Heart right ventricle (tissue), 16 donors: ENCODE data around the gene SRCAP. TPM values are rescaled to one million over a fixed set of nuclear protein-coding genes. Genes with fewer than 3 reads are reported as not detected.
A peak's percentile ranks its signal among the peaks of the same experiment; 100 is the strongest.

Source experiments
- ATAC-seq, 8 donors: fragments of 200-7000 bp; cut with Tn5 transposase; one replicate each; pipeline ENCODE4 v1.9.1; 2020; ENCODE audit warnings: mild to moderate bottlenecking in 8 of 8, moderate library complexity in 8 of 8, moderate number of reproducible peaks in 1 of 8
- DNase-seq, 2 donors: peaks; one replicate each; pipeline ENCODE4 v3.0.0-alpha.2; 2020
- H3K27ac ChIP-seq, 10 donors: fragments of 200-600 bp; sonication (generic) in 2 of 10; one replicate each; pipeline versions ENCODE4 v1.5.0 to v1.8.0; 2020 to 2022; ENCODE audit warnings: mild to moderate bottlenecking in 3 of 10
- H3K27me3 ChIP-seq, 7 donors: fragments of 200-600 bp; one replicate each; pipeline ENCODE4 v1.8.0; 2021 to 2022; ENCODE audit warnings: mild to moderate bottlenecking in 2 of 7
- H3K36me3 ChIP-seq, 9 donors: fragments of 200-600 bp; sonication (generic) in 1 of 9; one replicate each; pipeline versions ENCODE4 v1.5.0 to v1.8.0; 2020 to 2022; ENCODE audit warnings: mild to moderate bottlenecking in 2 of 9
- H3K4me1 ChIP-seq, 9 donors: fragments of 200-600 bp; sonication (generic) in 1 of 9; one replicate each; pipeline versions ENCODE4 v1.5.0 to v1.8.0; 2020 to 2022; ENCODE audit warnings: mild to moderate bottlenecking in 4 of 9
- H3K4me3 ChIP-seq, 10 donors: fragments of 200-600 bp; sonication (generic) in 2 of 10; one replicate each; pipeline versions ENCODE4 v1.5.0 to v1.8.0; 2020 to 2022; ENCODE audit warnings: mild to moderate bottlenecking in 7 of 10, moderate library complexity in 2 of 10
- H3K9me3 ChIP-seq, 11 donors: fragments of 200-600 bp in 10 of 11; sonication (generic) in 2 of 11; one replicate each; pipeline versions ENCODE4 v1.5.0 to v1.8.0; 2013 to 2022; ENCODE audit warnings: mild to moderate bottlenecking in 2 of 11, control low read depth in 1 of 11, moderate library complexity in 1 of 11
- WGBS, 2 donors: extraction: QIAGEN DNeasy Blood & Tissue Kit; methylation state at CpG; one replicate each; pipeline ENCODE4 v1.1.7; 2013; ENCODE audit warnings: inconsistent platforms in 1 of 2; 5-methylcytosine and 5-hydroxymethylcytosine counted together
- intact Hi-C, 10 donors: fragments of 100-400 bp; cut with DNase I; formaldehyde crosslinking; loops; one replicate each; pipeline versions ENCODE4 v1.11.1 to v1.14.2; 2022
- polyA plus RNA-seq, 2 donors: library from polyadenylated mRNA; stranded (reverse); fragments of 200-250 nt; gene quantifications; one replicate each; pipeline ENCODE4 v1.2.3, GENCODE V29; 2013
- total RNA-seq, 10 donors: library from RNA; stranded (reverse); fragmentation: NEBNext Ultra II Directional in 3 of 10; extraction: Animal tissue kit (Norgen Biotek cat#: 25700) in 3 of 10; gene quantifications; one replicate each; pipeline versions ENCODE4 v1.2.1 to v1.2.4, GENCODE V29; 2021 to 2023
- TF ChIP-seq, protein P1 (sequence below), 9 donors: fragments of 200-600 bp; sonication (generic) in 2 of 9; IDR thresholded peaks; one replicate each; pipeline versions ENCODE4 v1.5.0 to v1.8.0; 2021 to 2022; ENCODE audit warnings: antibody characterized with exemption in 9 of 9, mild to moderate bottlenecking in 5 of 9, moderate library complexity in 1 of 9
- donor health status: Arrhythmogenic right ventricular cardiomyopathy.
- donor health status: ischemic (EF 13 %, LVEDD 7.1; RV severe dilation, severe dysfunction).
- donor health status: healthy with polysubstance abuse.
- donor health status: DM: no; HTN: yes; CAD: no.
- donor health status: DM: no; HTN: no; CAD: no.
- donor health status: ischemic (EF 25% LVEDD 6.9; RV normal size, moderate dysfunction).
- donor health status: ischemic (EF 25% LVEDD 5.7; RV mildly dilated, moderate dysfunction).
- donor health status: healthy.
- donor health status: DM: yes; HTN: yes; CAD: no.
- donor health status: Ischemic cardiomyopathy.
- donor health status: ischemic (EF 35%, LVEDD 5.7; RV mildly dilated, moderate dysfunction).
- donor health status: nonischemic (EF 11% LVEDD 7.7; RV severe dilation, severe dysfunction).
- donor health status: DM: yes; HTN: yes; CAD: no.
- donor health status: PGD.
- donor health status: ischemic (EF 29% LVEDD 5.4; RV normal size, mild dysfunction).
- donor health status: nonischemic (EF 23%, LVEDD 6.1; RV moderate dilation, normal function).

Gene SRCAP
- total and polyA plus RNA-seq, 12 donors = 2.6 to 60.6 (median 45.4) TPM

- peaks cover 17 to 65% (median 40%) of the 10 kb centered on the region in 9 donors for H3K4me1 ChIP-seq
- 95 to 97% methylated on average over 12 of the region's 12 CpGs for WGBS, 2 donors
- no peak for DNase-seq
- no peak for ATAC-seq
- no peaks in the 10 kb centered on the region for H3K27me3 ChIP-seq
- no peak overlapping the region for H3K4me3 ChIP-seq
- intact Hi-C loops = loop anchor here in 1 of 10 donors (10.0 kb wide), 1 partner anchor 60 kb away; no protein-coding TSS in a partner anchor
- H3K9me3 ChIP-seq = no peaks in the 10 kb centered on the region
- H3K27ac ChIP-seq = no peak overlapping the region
- H3K36me3 ChIP-seq = peaks cover 6 to 73% (median 57%) of the 10 kb centered on the region in 9 donors
- TF ChIP-seq, protein P1, sequence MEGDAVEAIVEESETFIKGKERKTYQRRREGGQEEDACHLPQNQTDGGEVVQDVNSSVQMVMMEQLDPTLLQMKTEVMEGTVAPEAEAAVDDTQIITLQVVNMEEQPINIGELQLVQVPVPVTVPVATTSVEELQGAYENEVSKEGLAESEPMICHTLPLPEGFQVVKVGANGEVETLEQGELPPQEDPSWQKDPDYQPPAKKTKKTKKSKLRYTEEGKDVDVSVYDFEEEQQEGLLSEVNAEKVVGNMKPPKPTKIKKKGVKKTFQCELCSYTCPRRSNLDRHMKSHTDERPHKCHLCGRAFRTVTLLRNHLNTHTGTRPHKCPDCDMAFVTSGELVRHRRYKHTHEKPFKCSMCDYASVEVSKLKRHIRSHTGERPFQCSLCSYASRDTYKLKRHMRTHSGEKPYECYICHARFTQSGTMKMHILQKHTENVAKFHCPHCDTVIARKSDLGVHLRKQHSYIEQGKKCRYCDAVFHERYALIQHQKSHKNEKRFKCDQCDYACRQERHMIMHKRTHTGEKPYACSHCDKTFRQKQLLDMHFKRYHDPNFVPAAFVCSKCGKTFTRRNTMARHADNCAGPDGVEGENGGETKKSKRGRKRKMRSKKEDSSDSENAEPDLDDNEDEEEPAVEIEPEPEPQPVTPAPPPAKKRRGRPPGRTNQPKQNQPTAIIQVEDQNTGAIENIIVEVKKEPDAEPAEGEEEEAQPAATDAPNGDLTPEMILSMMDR (IDR thresholded peaks at IDR 0.05) = no peak
Observed at GRCh38 chr16:30764816-30765465, 66.0 kb downstream of the SRCAP start.

DNA sequence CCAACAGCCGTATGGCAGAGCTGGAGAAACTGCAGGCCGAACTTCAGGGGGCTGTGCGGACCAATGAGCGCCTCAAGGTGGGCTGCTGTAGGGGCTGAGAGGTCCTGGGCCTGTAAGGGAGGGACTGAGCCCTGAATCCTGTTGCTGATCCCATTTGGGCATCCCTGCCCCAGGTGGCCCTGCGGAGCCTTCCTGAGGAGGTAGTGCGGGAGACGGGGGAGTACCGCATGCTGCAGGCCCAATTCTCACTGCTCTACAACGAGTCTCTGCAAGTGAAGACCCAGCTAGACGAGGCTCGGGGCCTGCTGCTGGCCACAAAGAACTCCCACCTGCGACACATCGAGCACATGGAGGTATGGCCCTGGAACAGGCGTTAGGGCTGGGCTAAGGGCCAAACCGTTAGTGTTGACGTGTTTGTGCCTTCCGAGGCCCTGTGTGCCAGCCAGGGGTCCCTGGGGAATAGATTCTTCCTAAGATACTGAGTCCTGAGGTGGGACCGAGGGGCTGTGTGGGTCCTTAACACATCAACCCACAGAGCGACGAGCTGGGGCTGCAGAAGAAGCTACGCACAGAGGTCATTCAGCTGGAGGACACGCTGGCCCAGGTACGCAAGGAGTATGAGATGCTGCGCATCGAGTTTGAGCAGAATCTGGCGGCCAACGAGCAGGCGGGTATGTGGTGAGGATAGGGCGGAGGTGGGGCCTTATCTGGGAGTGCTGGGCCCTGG lies 67.4 kb downstream of the SRCAP start:
- WGBS, 2 donors = 74 to 78% methylated on average over 29 of the region's 29 CpGs
- H3K4me3 ChIP-seq = no peak overlapping the region
- peaks cover 17 to 56% (median 31%) of the 10 kb centered on the region in 9 donors for H3K4me1 ChIP-seq
- ATAC-seq (peak in 2 of 8 donors; percentile 0), DNase-seq (no peak)
- H3K9me3 ChIP-seq = no peaks in the 10 kb centered on the region
- no peaks in the 10 kb centered on the region for H3K27me3 ChIP-seq
- peaks cover 6 to 87% (median 72%) of the 10 kb centered on the region in 9 donors for H3K36me3 ChIP-seq
- TF ChIP-seq, protein P1 (IDR thresholded peaks at IDR 0.05) = no peak
- intact Hi-C loops = loop anchor here in 1 of 10 donors (10.0 kb wide), 1 partner anchor 62 kb away; no protein-coding TSS in a partner anchor
- H3K27ac ChIP-seq = peak overlapping the region; percentile 1 to 81 (median 55)

- H3K36me3 ChIP-seq = peaks cover 9 to 92% (median 77%) of the 10 kb centered on the region in 9 donors
- H3K27me3 ChIP-seq = no peaks in the 10 kb centered on the region
- peaks cover 17 to 54% (median 31%) of the 10 kb centered on the region in 9 donors for H3K4me1 ChIP-seq
- H3K9me3 ChIP-seq = no peaks in the 10 kb centered on the region
- WGBS, 2 donors = 39 to 62% methylated on average over 4 of the region's 4 CpGs
- intact Hi-C loops = loop anchor here in 1 of 10 donors (10.0 kb wide), 1 partner anchor 62 kb away; no protein-coding TSS in a partner anchor
- ATAC-seq = peak in 6 of 8 donors; percentile 5 to 79 (median 62)
- H3K27ac ChIP-seq = peak overlapping the region; percentile 1 to 81 (median 55)
- TF ChIP-seq, protein P1 (IDR thresholded peaks at IDR 0.05) = no peak
- H3K4me3 ChIP-seq = no peak overlapping the region
- no peak for DNase-seq
Observed at GRCh38 chr16:30766933-30767284, 67.9 kb downstream of the SRCAP start.

DNA sequence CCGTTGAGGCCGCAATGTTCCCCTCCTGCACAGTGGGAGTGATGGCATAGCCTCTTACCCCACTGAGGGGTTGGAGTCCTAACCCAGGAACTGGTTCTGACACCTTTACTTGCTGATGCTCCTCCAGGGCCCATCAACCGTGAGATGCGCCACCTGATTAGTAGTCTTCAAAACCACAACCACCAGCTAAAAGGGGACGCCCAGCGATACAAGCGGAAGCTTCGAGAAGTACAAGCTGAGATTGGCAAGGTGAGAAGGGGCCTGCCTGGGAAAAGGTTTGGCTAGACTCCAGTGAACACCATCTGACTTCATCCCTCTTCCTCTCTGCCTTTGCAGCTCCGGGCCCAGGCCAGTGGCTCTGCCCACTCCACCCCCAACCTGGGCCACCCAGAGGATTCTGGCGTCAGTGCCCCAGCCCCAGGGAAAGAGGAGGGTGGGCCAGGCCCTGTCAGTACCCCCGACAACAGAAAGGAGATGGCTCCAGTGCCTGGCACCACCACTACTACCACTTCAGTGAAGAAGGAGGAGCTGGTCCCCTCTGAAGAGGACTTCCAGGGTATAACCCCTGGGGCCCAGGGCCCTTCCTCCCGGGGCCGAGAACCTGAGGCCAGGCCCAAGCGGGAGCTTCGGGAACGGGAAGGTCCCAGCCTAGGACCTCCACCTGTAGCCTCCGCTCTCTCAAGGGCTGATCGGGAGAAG lies 68.9 kb downstream of the SRCAP start:
- intact Hi-C loops = loop anchor here in 1 of 10 donors (10.0 kb wide), 1 partner anchor 63 kb away; no protein-coding TSS in a partner anchor
- DNase-seq (no peak), ATAC-seq (peak in 4 of 8 donors; percentile 7 to 35 (median 22))
- TF ChIP-seq, protein P1 (IDR thresholded peaks at IDR 0.05) = no peak
- H3K27ac ChIP-seq = peak overlapping the region in 7 of 10 donors; percentile 33 to 81 (median 61)
- H3K27me3 ChIP-seq = no peaks in the 10 kb centered on the region
- H3K4me3 ChIP-seq = no peak overlapping the region
- WGBS, 2 donors = 79 to 85% methylated on average over 18 of the region's 18 CpGs
- peaks cover 10 to 100% (median 86%) of the 10 kb centered on the region in 9 donors for H3K36me3 ChIP-seq
- peaks cover 14 to 49% (median 28%) of the 10 kb centered on the region in 9 donors for H3K4me1 ChIP-seq
- no peaks in the 10 kb centered on the region for H3K9me3 ChIP-seq
